Measurements from ENCODE around the gene PSME2. TPM values are rescaled to one million over a fixed set of nuclear protein-coding genes. Genes with fewer than 3 reads are reported as not detected.
A peak's percentile ranks its signal among the peaks of the same experiment; 100 is the strongest.

The PSME2 gene
- total and polyA plus RNA-seq, 9 of the 15 experiments (the other 6 are each of a cell fraction or from before 2014, with no cell fraction given) = 111 to 579 (median 159) TPM

- Histone ChIP-seq H3K9me1 (ENCODE audit: control insufficient read depth, insufficient read depth, low read length) (peaks cover 5% of the 10 kb centered on the region), H3K4me2 (ENCODE audit: insufficient read depth, low read length) (peak overlapping the region; percentile 98), H3K79me2 (ENCODE audit: control insufficient read depth, insufficient read depth, low read length) (peaks cover 50% of the 10 kb centered on the region), H4K20me1 (replicated peaks; ENCODE audit: control insufficient read depth, insufficient read depth, low read length) (no peaks in the 10 kb centered on the region), H2AFZ (ENCODE audit: low read depth, low read length) (no peak overlapping the region), H3K9ac (ENCODE audit: insufficient read depth in 1 of 2, low read depth in 2 of 2, low read length in 2 of 2) (peak overlapping the region; percentile 81 to 97; a peak in 2 of 4 replicates), H3K4me3 (peak overlapping the region; percentile 98; the same call in 1 of the 2 replicates), H3K27ac (ENCODE audit: extremely low read depth, low read depth, low read length) (no peak overlapping the region; the same call in 2 of the 3 replicates), H3K36me3 (ENCODE audit: control insufficient read depth, insufficient read depth, low read length) (peaks cover 42% of the 10 kb centered on the region; the same call in 2 of the 3 replicates), H3K9me3 (replicated peaks; ENCODE audit: control insufficient read depth, insufficient read depth, low read depth, low read length) (no peaks in the 10 kb centered on the region), H3K27me3 (ENCODE audit: control insufficient read depth in 2 of 2, insufficient read depth in 2 of 2, low read length in 2 of 2) (no peaks in the 10 kb centered on the region), H3K4me1 (replicated peaks in 1 of 2; ENCODE audit: control insufficient read depth in 2 of 2, insufficient read depth in 2 of 2, low read length in 2 of 2) (peaks cover 33 to 53% of the 10 kb centered on the region in 2 experiments; a peak in 4 of 5 replicates)
- in situ Hi-C loops (cut with MboI) = no loop called here
- BruUV-seq (replicated peaks) = no TSS peak
- POLR2A ChIA-PET = interaction anchor here (0.7 to 1.8 kb wide), 3 partner anchors 8 to 84 kb away, joined by 3 to 4 read pairs (median 3); no protein-coding TSS in a partner anchor
- TF ChIP-seq SAFB2 (IDR thresholded peaks at IDR 0.05; ENCODE audit: borderline replicate concordance, low read depth, low read length, severe bottlenecking) = no peak
- no peak for TF ChIP-seq ZBTB5 (IDR thresholded peaks at IDR 0.05)
- TF ChIP-seq OTX1 (CRISPR knock-in tag; IDR thresholded peaks at IDR 0.05) = no peak
- no peak for TF ChIP-seq ZNF431 (CRISPR knock-in tag; IDR thresholded peaks at IDR 0.05)
- no peak for TF ChIP-seq ETV1 (tag; conservative IDR thresholded peaks at IDR 0.05; ENCODE audit: low read depth)
- TF ChIP-seq ZFP1 (CRISPR knock-in tag; IDR thresholded peaks at IDR 0.05) = no peak
- TF ChIP-seq MYNN (IDR thresholded peaks at IDR 0.05) = no peak
- no peak for TF ChIP-seq MYNN (CRISPR knock-in tag; IDR thresholded peaks at IDR 0.05)
- TF ChIP-seq ZC3H4 (CRISPR knock-in tag; IDR thresholded peaks at IDR 0.05; ENCODE audit: borderline replicate concordance) = no peak
- TF ChIP-seq ARID1B (IDR thresholded peaks at IDR 0.05) = no peak
- TF ChIP-seq ZNF184 (CRISPR knock-in tag; IDR thresholded peaks at IDR 0.05) = no peak
- TF ChIP-seq YY1 (IDR thresholded peaks at IDR 0.05; ENCODE audit: borderline replicate concordance in 1 of 3, control insufficient read depth in 1 of 3, extremely low read depth in 1 of 3, insufficient read depth in 3 of 3, insufficient read length in 1 of 3, insufficient replicate concordance in 2 of 3, low read depth in 1 of 3, low read length in 2 of 3) = no peak
- TF ChIP-seq TAF1 (IDR thresholded peaks at IDR 0.05; ENCODE audit: control insufficient read depth, extremely low read depth, insufficient read depth, low read length, severe bottlenecking) = no peak
- TF ChIP-seq HNRNPLL (IDR thresholded peaks at IDR 0.05; ENCODE audit: low read depth, low read length, poor library complexity, severe bottlenecking) = no peak
- no peak for TF ChIP-seq BCL6 (CRISPR knock-in tag; IDR thresholded peaks at IDR 0.05)
- TF ChIP-seq GMEB1 (CRISPR knock-in tag; IDR thresholded peaks at IDR 0.05) = no peak
- no peak for TF ChIP-seq NR0B1 (IDR thresholded peaks at IDR 0.05; ENCODE audit: partially characterized antibody)
- TF ChIP-seq NFIC (IDR thresholded peaks at IDR 0.05) = no peak
- no peak for FAIRE-seq
- CTCF ChIA-PET (ENCODE audit: low intra/inter-chr PET ratio) = no interaction called here
- whole genome bisulfite sequencing (ENCODE audit: insufficient coverage, low coverage, missing lambda C conversion rate) = 53% methylated on average over 2 of the region's 2 CpGs
- no peak for DNase-seq (ENCODE audit: extremely low read depth in 1 of 4, low spot score in 3 of 4)
- ATAC-seq = no peak
- intact Hi-C loops (cut with micrococcal nuclease) = loop anchor here (10.0 kb wide), 1 partner anchor 50 kb away; the partner anchor contains the start of gene PCK2
These were observed 1.2 kb downstream of the PSME2 start for GRCh38 chr14:24145219-24145618.

Measured in K562 (cell line).